HG03378 (cell line): ENCODE measurements around the gene UBXN2A.

Source experiments
- ATAC-seq: cut with Tn5 transposase; IDR thresholded peaks from one replicate; pipeline ENCODE4 v1.9.1; 2021; ENCODE audit warnings: mild to moderate bottlenecking, moderate library complexity; ENCODE audit not compliant: unreplicated experiment

The UBXN2A gene

GRCh38 chr2:23939987-23940717 lies at the start of gene UBXN2A:
Gene UBXN2A (plus strand): TSS chr2:23940463. CDS start chr2:23958315, 17,852 bp downstream.
- ATAC-seq, result peak; percentile 49

- ATAC-seq, result no peak
Measured at GRCh38 chr2:23900133-23900532, 40.1 kb upstream of the UBXN2A start.

GRCh38 chr2:23900541-23901322 lies 39.5 kb upstream of the UBXN2A start:
- no peak for ATAC-seq

- ATAC-seq, result no peak
Measured at GRCh38 chr2:23901966-23902846, 38.1 kb upstream of the UBXN2A start.

- ATAC-seq, result no peak
Measured at GRCh38 chr2:23903034-23903433, 37.2 kb upstream of the UBXN2A start.

- ATAC-seq, result no peak
Measured at GRCh38 chr2:23904215-23904614, 36.0 kb upstream of the UBXN2A start.

GRCh38 chr2:23904692-23905091 lies 35.6 kb upstream of the UBXN2A start:
- ATAC-seq, result no peak

- ATAC-seq, result no peak
Measured at GRCh38 chr2:23905155-23905554, 35.1 kb upstream of the UBXN2A start.

- ATAC-seq, result no peak
Measured at GRCh38 chr2:23912054-23912453, 28.2 kb upstream of the UBXN2A start.

- ATAC-seq, result no peak
Measured at GRCh38 chr2:23915327-23915726, 24.9 kb upstream of the UBXN2A start.

GRCh38 chr2:23916727-23917405 lies 23.4 kb upstream of the UBXN2A start:
- peak; percentile 77 for ATAC-seq

GRCh38 chr2:23918837-23919489 lies 21.3 kb upstream of the UBXN2A start:
- ATAC-seq, result no peak

- no peak for ATAC-seq
Measured at GRCh38 chr2:23924589-23925359, 15.5 kb upstream of the UBXN2A start.

GRCh38 chr2:23925702-23926289 lies 14.5 kb upstream of the UBXN2A start:
- ATAC-seq, result peak; percentile 62

GRCh38 chr2:23926290-23926749 lies 13.9 kb upstream of the UBXN2A start:
- peak; percentile 18 for ATAC-seq

GRCh38 chr2:23926750-23927571 lies 13.3 kb upstream of the UBXN2A start, which contains the start of gene ATAD2B:
Gene ATAD2B (minus strand): TSS chr2:23927123. CDS start chr2:23926770, 353 bp downstream.
- peak; percentile 54 for ATAC-seq

GRCh38 chr2:23934259-23934658 lies 6.0 kb upstream of the UBXN2A start:
- ATAC-seq, result no peak
